IMR-90 (cell line): ENCODE data around the gene ZNF521. TPM values are rescaled to one million over a fixed set of nuclear protein-coding genes. Genes with fewer than 3 reads are reported as not detected.
A peak's percentile ranks its signal among the peaks of the same experiment; 100 is the strongest.

ENCODE experiments used
- ATAC-seq: fragments of 200-7000 bp; cut with Tn5 transposase; 2 replicates; pipeline ENCODE4 v1.9.1; 2020; ENCODE audit warnings: low read depth, mild to moderate bottlenecking, moderate library complexity
- BruUV-seq: library from RNA; stranded (reverse); fragments of 400-500 nt; replicated peaks from 2 replicates; lab custom pipeline; 2021; lab: Mats Ljungman, UMichigan
- CTCF ChIA-PET: fragments of 300-600 bp; formaldehyde crosslinking; extraction: SDS; loops from one replicate; lab custom pipeline; 2021; ENCODE audit warnings: antibody characterized with exemption; lab: Yijun Ruan, JAX
- POLR2A ChIA-PET: fragments of 300-600 bp; sonication (Branson Sonifier 250); formaldehyde crosslinking; loops from one replicate; lab custom pipeline; 2022; ENCODE audit warnings: antibody characterized with exemption; ENCODE audit not compliant: unreplicated experiment; lab: Charles Lee
- DNase-seq: peaks from one replicate; pipeline ENCODE4 v3.0.0; 2013
- H2AFZ ChIP-seq: replicated peaks from 2 replicates; pipeline ENCODE3; 2013; ENCODE audit warnings: low read length, mild to moderate bottlenecking; ENCODE audit not compliant: poor library complexity
- H2AK5ac ChIP-seq: 2 replicates; pipeline ENCODE4 v1.6.1; 2013; ENCODE audit warnings: low read depth, low read length, inconsistent platforms
- H2AK9ac ChIP-seq: replicated peaks from 2 replicates; pipeline ENCODE3; 2013; ENCODE audit warnings: mild to moderate bottlenecking, low read depth, low read length, moderate library complexity; ENCODE audit not compliant: poor library complexity
- H2BK120ac ChIP-seq: 2 replicates; pipeline ENCODE4 v1.6.1; 2013; ENCODE audit warnings: low read depth, low read length, inconsistent platforms
- H2BK15ac ChIP-seq: 3 replicates; pipeline ENCODE4 v1.6.1; 2013; ENCODE audit warnings: low read depth, low read length, inconsistent platforms
- H2BK20ac ChIP-seq: 2 replicates; pipeline ENCODE4 v1.6.1; 2013; ENCODE audit warnings: low read depth, mild to moderate bottlenecking, inconsistent platforms, low read length, moderate library complexity
- H2BK5ac ChIP-seq: 2 replicates; pipeline ENCODE4 v1.6.1; 2013; ENCODE audit warnings: mild to moderate bottlenecking, low read depth, low read length, inconsistent platforms; ENCODE audit not compliant: poor library complexity, severe bottlenecking
- H3K14ac ChIP-seq: replicated peaks from 2 replicates; pipeline ENCODE4 v1.6.1; 2013; ENCODE audit warnings: low read depth, low read length, inconsistent platforms
- H3K18ac ChIP-seq: 2 replicates; pipeline ENCODE4 v1.6.1; 2013; ENCODE audit warnings: low read depth, low read length, control low read depth
- H3K23ac ChIP-seq: 2 replicates; pipeline ENCODE4 v1.6.1; 2013; ENCODE audit warnings: low read depth, low read length, inconsistent platforms
- H3K27ac ChIP-seq: 2 replicates; pipeline ENCODE4 v1.5.1; 2013; ENCODE audit warnings: mild to moderate bottlenecking, control low read depth, low read length; ENCODE audit not compliant: insufficient read depth
- H3K27me3 ChIP-seq: 2 replicates; pipeline ENCODE4 v1.6.1; 2013; ENCODE audit warnings: low read length; ENCODE audit not compliant: control insufficient read depth, insufficient read depth
- H3K36me3 ChIP-seq: 2 replicates; pipeline ENCODE4 v1.6.1; 2013; ENCODE audit warnings: low read length, mixed read lengths; ENCODE audit not compliant: control insufficient read depth, insufficient read depth
- H3K4ac ChIP-seq: 2 replicates; pipeline ENCODE4 v1.6.1; 2013; ENCODE audit warnings: low read depth, low read length, inconsistent platforms
- H3K4me1 ChIP-seq: 2 replicates; pipeline ENCODE4 v1.6.1; 2013; ENCODE audit warnings: low read length, mixed read lengths; ENCODE audit not compliant: control insufficient read depth, insufficient read depth
- H3K4me2 ChIP-seq: 2 replicates; pipeline ENCODE4 v1.6.1; 2013; ENCODE audit warnings: low read depth, mild to moderate bottlenecking, control low read depth, low read length, moderate library complexity
- H3K4me3 ChIP-seq: 2 replicates; pipeline ENCODE4 v1.5.1; 2013; ENCODE audit warnings: low read depth, mild to moderate bottlenecking, control low read depth, low read length, moderate library complexity; ENCODE audit not compliant: insufficient read depth
- H3K56ac ChIP-seq: 2 replicates; pipeline ENCODE4 v1.6.1; 2013; ENCODE audit warnings: low read length, inconsistent platforms; ENCODE audit not compliant: insufficient read depth; ENCODE audit errors: extremely low read depth
- H3K79me1 ChIP-seq, 2 experiments: 2 replicates each; pipeline ENCODE4 v1.6.1; 2013; ENCODE audit warnings: low read length in 2 of 2, inconsistent platforms in 1 of 2, low read depth in 1 of 2
- H3K9ac ChIP-seq: 2 replicates; pipeline ENCODE4 v1.6.1; 2013; ENCODE audit warnings: low read depth, low read length, control low read depth
- H3K9me1 ChIP-seq: 2 replicates; pipeline ENCODE4 v1.6.1; 2013; ENCODE audit warnings: low read length, inconsistent platforms; ENCODE audit not compliant: insufficient read depth
- H3K9me3 ChIP-seq: 2 replicates; pipeline ENCODE4 v1.6.1; 2013; ENCODE audit warnings: low read length; ENCODE audit not compliant: control insufficient read depth, insufficient read depth
- H4K20me1 ChIP-seq: 2 replicates; pipeline ENCODE4 v1.6.1; 2013; ENCODE audit warnings: low read length, inconsistent platforms; ENCODE audit not compliant: insufficient read depth
- H4K5ac ChIP-seq: 2 replicates; pipeline ENCODE4 v1.6.1; 2013; ENCODE audit warnings: mild to moderate bottlenecking, low read depth, low read length, control low read depth
- H4K8ac ChIP-seq, 2 experiments: 2 replicates each; pipeline ENCODE4 v1.6.1; 2013; ENCODE audit warnings: low read depth in 2 of 2, low read length in 2 of 2, control low read depth in 1 of 2, inconsistent platforms in 1 of 2
- H4K91ac ChIP-seq: 2 replicates; pipeline ENCODE4 v1.6.1; 2013; ENCODE audit warnings: low read depth, low read length, inconsistent platforms; ENCODE audit not compliant: insufficient read depth
- BHLHE40 ChIP-seq: fragments of 150-350 bp; IDR thresholded peaks from 2 replicates; pipeline ENCODE4 v1.6.1; 2016; ENCODE audit warnings: mild to moderate bottlenecking, low read depth, low read length
- CHD1 ChIP-seq: IDR thresholded peaks from 2 replicates; pipeline ENCODE4 v1.6.1; 2012; ENCODE audit warnings: low read depth, low read length, improper control_type of control experiment
- MAFK ChIP-seq: IDR thresholded peaks from 2 replicates; pipeline ENCODE4 v1.6.1; 2012; ENCODE audit warnings: low read depth, low read length, improper control_type of control experiment
- MAZ ChIP-seq: IDR thresholded peaks from 2 replicates; pipeline ENCODE4 v1.6.1; 2012; ENCODE audit warnings: low read depth, mild to moderate bottlenecking, low read length, improper control_type of control experiment, moderate library complexity, borderline replicate concordance
- MXI1 ChIP-seq: IDR thresholded peaks from 2 replicates; pipeline ENCODE4 v1.6.1; 2012; ENCODE audit warnings: low read depth, mild to moderate bottlenecking, low read length, moderate library complexity, borderline replicate concordance
- NFE2L2 ChIP-seq: fragments of 150-350 bp; IDR thresholded peaks from 2 replicates; pipeline ENCODE4 v1.6.1; 2016; ENCODE audit warnings: low read depth, mild to moderate bottlenecking, low read length
- POLR2A ChIP-seq: IDR thresholded peaks from 2 replicates; pipeline ENCODE4 v1.6.1; 2012; ENCODE audit warnings: mild to moderate bottlenecking, low read depth, low read length
- RAD21 ChIP-seq: IDR thresholded peaks from 2 replicates; pipeline ENCODE4 v1.6.1; 2012; ENCODE audit warnings: low read length, improper control_type of control experiment
- RCOR1 ChIP-seq: IDR thresholded peaks from 2 replicates; pipeline ENCODE4 v1.6.1; 2012; ENCODE audit warnings: mild to moderate bottlenecking, low read length, improper control_type of control experiment; ENCODE audit not compliant: insufficient replicate concordance
- RFX5 ChIP-seq: IDR thresholded peaks from 2 replicates; pipeline ENCODE4 v1.8.0; 2012; ENCODE audit warnings: low read depth, mild to moderate bottlenecking, low read length, moderate library complexity
- SMC3 ChIP-seq: fragments of 150-350 bp; IDR thresholded peaks from 2 replicates; pipeline ENCODE4 v1.6.1; 2016; ENCODE audit warnings: low read depth, mild to moderate bottlenecking, antibody characterized with exemption, low read length, moderate library complexity
- USF2 ChIP-seq: fragments of 150-350 bp; IDR thresholded peaks from 2 replicates; pipeline ENCODE4 v1.6.1; 2017; ENCODE audit warnings: mild to moderate bottlenecking, antibody characterized with exemption, low read length, low read depth
- WGBS, 2 experiments: methylation state at CpG; one replicate each; pipeline versions ENCODE4 v1.1.5 to v1.1.7; 2013; ENCODE audit warnings: missing lambda C conversion rate in 2 of 2; ENCODE audit not compliant: insufficient read length in 1 of 2; ENCODE audit errors: extremely low coverage in 2 of 2; 5-methylcytosine and 5-hydroxymethylcytosine counted together
- dilution Hi-C: fragments of 300-500 bp; cut with HindIII; formaldehyde crosslinking; loops from one replicate; pipeline ENCODE4 v1.14.3; 2018; ENCODE audit warnings: low sequenced_read_pairs; ENCODE audit not compliant: unreplicated experiment
- in situ Hi-C: fragments of 300-500 bp; cut with MboI; formaldehyde crosslinking; loops from 3 replicates; pipeline ENCODE4 v1.14.3; 2019; ENCODE audit warnings: low sequenced_read_pairs, inconsistent platforms, mixed read lengths
- intact Hi-C: fragments of 100-400 bp; cut with micrococcal nuclease; formaldehyde crosslinking; loops from 2 replicates; pipeline ENCODE4 v1.10.0; 2022
- polyA plus RNA-seq, 3 experiments: library from polyadenylated mRNA; depleted of rRNA; stranded (reverse); fragments of >200 nt; gene quantifications; 2 replicates each; pipeline ENCODE4 v1.2.3, GENCODE V29; 2012; ENCODE audit warnings: low replicate concordance in 1 of 3
- total RNA-seq: library from RNA; depleted of rRNA; stranded (reverse); fragments of >200 nt; gene quantifications from 2 replicates; pipeline ENCODE4 v1.2.3, GENCODE V29; 2012
- TF ChIP-seq, protein P1 (sequence below): fragments of 150-350 bp; IDR thresholded peaks from 2 replicates; pipeline ENCODE4 v1.6.1; 2016; ENCODE audit warnings: low read depth, mild to moderate bottlenecking, low read length, moderate library complexity, borderline replicate concordance
- TF ChIP-seq, protein P2 (sequence below): conservative IDR thresholded peaks from 2 replicates; pipeline ENCODE4 v1.5.1; 2012; ENCODE audit warnings: mild to moderate bottlenecking, low read depth, low read length, improper control_type of control experiment

The ZNF521 gene
- total and polyA plus RNA-seq, 2 of the 4 experiments (the other 2 are of a cell fraction), result 21.5 to 59.3 TPM

DNA sequence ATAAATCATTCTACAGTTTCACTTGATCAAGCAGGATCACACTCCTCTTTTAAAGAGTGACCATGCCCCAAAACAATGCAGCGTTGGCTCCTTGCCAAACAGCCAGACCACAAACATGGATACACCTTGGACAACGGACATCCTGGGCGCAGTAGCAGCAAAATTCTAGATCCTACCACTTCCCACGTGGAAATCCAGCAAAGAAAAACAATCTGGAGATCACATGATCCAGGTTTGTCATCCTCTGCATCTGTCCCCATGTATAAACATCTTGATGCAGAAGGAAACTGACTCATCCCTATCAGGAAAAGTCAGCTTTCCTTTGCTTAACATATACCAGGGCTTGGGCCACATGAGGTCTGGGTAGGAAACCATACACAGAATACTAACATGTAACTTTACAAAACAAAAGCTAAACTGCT, 53.1 kb downstream of the ZNF521 start:
- H3K79me1 ChIP-seq, result peaks cover 12 to 35% of the 10 kb centered on the region in 2 experiments
- peak overlapping the region; percentile 88; the same call in 1 of the 2 replicates for H3K23ac ChIP-seq
- DNase-seq, result peak; percentile 99
- no peaks in the 10 kb centered on the region for H3K27me3 ChIP-seq
- peaks cover 10% of the 10 kb centered on the region for H3K9me1 ChIP-seq
- peak overlapping the region; percentile 72 for H3K27ac ChIP-seq
- H4K8ac ChIP-seq, result peak overlapping the region in 1 of 2 experiments; percentile 87; a peak in 3 of 4 replicates
- peak overlapping the region; percentile 82 for H3K4me2 ChIP-seq
- H3K18ac ChIP-seq, result peak overlapping the region; percentile 91; the same call in 1 of the 2 replicates
- no TSS peak for BruUV-seq
- peak overlapping the region; percentile 87; the same call in 1 of the 2 replicates for H3K4ac ChIP-seq
- H2BK5ac ChIP-seq, result peak overlapping the region; percentile 99
- H4K91ac ChIP-seq, result peak overlapping the region; percentile 82
- in situ Hi-C loops, result no loop called here
- H2BK15ac ChIP-seq, result peak overlapping the region; percentile 78; the same call in 2 of the 3 replicates
- H3K36me3 ChIP-seq, result peaks cover 5% of the 10 kb centered on the region
- peaks cover 6% of the 10 kb centered on the region for H3K4me1 ChIP-seq
- no peak overlapping the region for H2AFZ ChIP-seq
- no peaks in the 10 kb centered on the region for H3K9me3 ChIP-seq
- H2BK20ac ChIP-seq, result peak overlapping the region; percentile 89
- H4K5ac ChIP-seq, result peak overlapping the region; percentile 72; the same call in 1 of the 2 replicates
- no peaks in the 10 kb centered on the region; the same call in 1 of the 2 replicates for H4K20me1 ChIP-seq
- 0% methylated on average over 1 of the region's 4 CpGs; no CpG with 5 or more reads in 1 of the 2 experiments for WGBS, 2 experiments
- ChIA-PET POLR2A (no interaction called here), CTCF (interaction anchor here (1.1 kb wide), 1 partner anchor 415 kb away, joined by 3 read pairs; no protein-coding TSS in a partner anchor)
- intact Hi-C loops, result loop anchor here (2.0 kb wide), 1 partner anchor 50 kb away; no protein-coding TSS in a partner anchor
- peak overlapping the region; percentile 95 for H2BK120ac ChIP-seq
- H2AK5ac ChIP-seq, result peak overlapping the region; percentile 84; the same call in 1 of the 2 replicates
- H3K4me3 ChIP-seq, result peak overlapping the region; percentile 27; the same call in 1 of the 2 replicates
- no peak overlapping the region; the same call in 1 of the 2 replicates for H3K9ac ChIP-seq
- H3K56ac ChIP-seq, result peak overlapping the region; percentile 67
- dilution Hi-C loops, result no loop called here
- peak; percentile 98 for ATAC-seq
- H3K14ac ChIP-seq, result peak overlapping the region; percentile 85
- H2AK9ac ChIP-seq, result peak overlapping the region; percentile 51
- TF ChIP-seq BHLHE40 (peak; percentile 79), RFX5 (0 out of 2 replicates have a peak, but pooled peaks have one; percentile 24), NFE2L2 (no peak), USF2 (peak; percentile 94), CHD1 (no peak), MXI1 (peak; percentile 84), MAZ (peak; percentile 22; the same call in 1 of the 2 replicates), SMC3 (no peak), RCOR1 (peak; percentile 85), POLR2A (no peak; the same call in 1 of the 2 replicates), MAFK (peak; percentile 40; the same call in 1 of the 2 replicates), RAD21 (no peak; the same call in 1 of the 2 replicates)
- TF ChIP-seq, protein P1, sequence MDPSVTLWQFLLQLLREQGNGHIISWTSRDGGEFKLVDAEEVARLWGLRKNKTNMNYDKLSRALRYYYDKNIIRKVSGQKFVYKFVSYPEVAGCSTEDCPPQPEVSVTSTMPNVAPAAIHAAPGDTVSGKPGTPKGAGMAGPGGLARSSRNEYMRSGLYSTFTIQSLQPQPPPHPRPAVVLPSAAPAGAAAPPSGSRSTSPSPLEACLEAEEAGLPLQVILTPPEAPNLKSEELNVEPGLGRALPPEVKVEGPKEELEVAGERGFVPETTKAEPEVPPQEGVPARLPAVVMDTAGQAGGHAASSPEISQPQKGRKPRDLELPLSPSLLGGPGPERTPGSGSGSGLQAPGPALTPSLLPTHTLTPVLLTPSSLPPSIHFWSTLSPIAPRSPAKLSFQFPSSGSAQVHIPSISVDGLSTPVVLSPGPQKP, result no peak
- TF ChIP-seq, protein P2, sequence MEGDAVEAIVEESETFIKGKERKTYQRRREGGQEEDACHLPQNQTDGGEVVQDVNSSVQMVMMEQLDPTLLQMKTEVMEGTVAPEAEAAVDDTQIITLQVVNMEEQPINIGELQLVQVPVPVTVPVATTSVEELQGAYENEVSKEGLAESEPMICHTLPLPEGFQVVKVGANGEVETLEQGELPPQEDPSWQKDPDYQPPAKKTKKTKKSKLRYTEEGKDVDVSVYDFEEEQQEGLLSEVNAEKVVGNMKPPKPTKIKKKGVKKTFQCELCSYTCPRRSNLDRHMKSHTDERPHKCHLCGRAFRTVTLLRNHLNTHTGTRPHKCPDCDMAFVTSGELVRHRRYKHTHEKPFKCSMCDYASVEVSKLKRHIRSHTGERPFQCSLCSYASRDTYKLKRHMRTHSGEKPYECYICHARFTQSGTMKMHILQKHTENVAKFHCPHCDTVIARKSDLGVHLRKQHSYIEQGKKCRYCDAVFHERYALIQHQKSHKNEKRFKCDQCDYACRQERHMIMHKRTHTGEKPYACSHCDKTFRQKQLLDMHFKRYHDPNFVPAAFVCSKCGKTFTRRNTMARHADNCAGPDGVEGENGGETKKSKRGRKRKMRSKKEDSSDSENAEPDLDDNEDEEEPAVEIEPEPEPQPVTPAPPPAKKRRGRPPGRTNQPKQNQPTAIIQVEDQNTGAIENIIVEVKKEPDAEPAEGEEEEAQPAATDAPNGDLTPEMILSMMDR, result no peak
